ENCODE measurements around the gene NKX3-2.

DNA sequence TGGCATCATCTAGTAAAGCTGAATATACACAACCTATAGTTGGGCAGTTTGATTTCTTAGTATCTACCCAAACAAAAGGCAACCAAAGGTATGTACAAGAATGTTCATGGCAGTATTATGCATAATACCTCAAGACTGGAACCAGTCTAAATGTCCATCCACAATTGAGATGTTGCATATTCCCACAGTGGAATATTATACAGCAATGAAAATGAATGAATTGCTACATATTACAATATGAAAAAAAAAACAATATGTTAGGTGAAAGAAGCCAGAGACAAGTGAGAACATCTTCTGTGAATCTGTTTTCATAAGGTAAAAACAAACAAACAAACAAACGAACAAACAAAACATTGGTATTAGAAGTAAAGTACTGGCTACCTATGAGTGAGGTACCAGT, 48.6 kb downstream of the NKX3-2 start:
- TF ChIP-seq, protein P1, sequence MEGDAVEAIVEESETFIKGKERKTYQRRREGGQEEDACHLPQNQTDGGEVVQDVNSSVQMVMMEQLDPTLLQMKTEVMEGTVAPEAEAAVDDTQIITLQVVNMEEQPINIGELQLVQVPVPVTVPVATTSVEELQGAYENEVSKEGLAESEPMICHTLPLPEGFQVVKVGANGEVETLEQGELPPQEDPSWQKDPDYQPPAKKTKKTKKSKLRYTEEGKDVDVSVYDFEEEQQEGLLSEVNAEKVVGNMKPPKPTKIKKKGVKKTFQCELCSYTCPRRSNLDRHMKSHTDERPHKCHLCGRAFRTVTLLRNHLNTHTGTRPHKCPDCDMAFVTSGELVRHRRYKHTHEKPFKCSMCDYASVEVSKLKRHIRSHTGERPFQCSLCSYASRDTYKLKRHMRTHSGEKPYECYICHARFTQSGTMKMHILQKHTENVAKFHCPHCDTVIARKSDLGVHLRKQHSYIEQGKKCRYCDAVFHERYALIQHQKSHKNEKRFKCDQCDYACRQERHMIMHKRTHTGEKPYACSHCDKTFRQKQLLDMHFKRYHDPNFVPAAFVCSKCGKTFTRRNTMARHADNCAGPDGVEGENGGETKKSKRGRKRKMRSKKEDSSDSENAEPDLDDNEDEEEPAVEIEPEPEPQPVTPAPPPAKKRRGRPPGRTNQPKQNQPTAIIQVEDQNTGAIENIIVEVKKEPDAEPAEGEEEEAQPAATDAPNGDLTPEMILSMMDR (IDR thresholded peaks at IDR 0.05; ENCODE audit: insufficient read depth, low read depth, low read length): no peak
- TF ChIP-seq EZH2 (IDR thresholded peaks at IDR 0.05; ENCODE audit: insufficient read depth, low read length): no peak
